Activated CD4-positive, alpha-beta T cell treated with anti-CD3 and anti-CD28 coated beads, Interleukin-2, amount 50 U/mL, for 24 hours (primary cell): ENCODE results near the gene GLUL.
"Not testable (repeated sequence)": the region's sequence is repeated elsewhere in the genome, so short reads cannot be mapped to it uniquely, and the experiment has no call there.

Experiments
- DNase-seq, 2 donors: peaks; one replicate each; pipeline ENCODE4 v3.0.0-alpha.2; 2020; ENCODE audit warnings: low read depth in 1 of 2, low spot score in 1 of 2

GLUL gene

GRCh38 chr1:182394055-182394775 is 2.6 kb upstream of the GLUL start:
- DNase-seq, result no peak

- no peak for DNase-seq
Observed at GRCh38 chr1:182392050-182393028, 749 bp upstream of the GLUL start.

- no peak for DNase-seq
Observed at GRCh38 chr1:182391028-182391361, 595 bp downstream of the GLUL start.

- DNase-seq, result no peak
Observed at GRCh38 chr1:182389619-182390047, 2.0 kb downstream of the GLUL start.

GRCh38 chr1:182388392-182389134 is 3.0 kb downstream of the GLUL start:
- no peak for DNase-seq

GRCh38 chr1:182387566-182387965 is 4.0 kb downstream of the GLUL start:
- no peak for DNase-seq

GRCh38 chr1:182386980-182387379 is 4.6 kb downstream of the GLUL start:
- DNase-seq, result no peak

- DNase-seq, result no peak
Observed at GRCh38 chr1:182385885-182386853, 5.4 kb downstream of the GLUL start.

GRCh38 chr1:182384387-182384960 is 7.1 kb downstream of the GLUL start:
- DNase-seq, result no peak

GRCh38 chr1:182383934-182384333 is 7.7 kb downstream of the GLUL start:
- DNase-seq, result no peak

GRCh38 chr1:182383037-182383661 is 8.4 kb downstream of the GLUL start:
- DNase-seq, result no peak

- DNase-seq, result no peak
Observed at GRCh38 chr1:182381962-182382819, 9.4 kb downstream of the GLUL start.

GRCh38 chr1:182380199-182380598 is 11.4 kb downstream of the GLUL start:
- DNase-seq, result no peak

GRCh38 chr1:182379781-182380180 is 11.8 kb downstream of the GLUL start:
- not testable (repeated sequence) for DNase-seq

GRCh38 chr1:182376936-182377574 is 14.5 kb downstream of the GLUL start:
- DNase-seq, result no peak

GRCh38 chr1:182374101-182374834 is 17.3 kb downstream of the GLUL start:
- no peak for DNase-seq

- no peak for DNase-seq
Observed at GRCh38 chr1:182370532-182370931, 21.1 kb downstream of the GLUL start.
